Measurements from ENCODE around the gene PRPF8.

The PRPF8 gene

DNA sequence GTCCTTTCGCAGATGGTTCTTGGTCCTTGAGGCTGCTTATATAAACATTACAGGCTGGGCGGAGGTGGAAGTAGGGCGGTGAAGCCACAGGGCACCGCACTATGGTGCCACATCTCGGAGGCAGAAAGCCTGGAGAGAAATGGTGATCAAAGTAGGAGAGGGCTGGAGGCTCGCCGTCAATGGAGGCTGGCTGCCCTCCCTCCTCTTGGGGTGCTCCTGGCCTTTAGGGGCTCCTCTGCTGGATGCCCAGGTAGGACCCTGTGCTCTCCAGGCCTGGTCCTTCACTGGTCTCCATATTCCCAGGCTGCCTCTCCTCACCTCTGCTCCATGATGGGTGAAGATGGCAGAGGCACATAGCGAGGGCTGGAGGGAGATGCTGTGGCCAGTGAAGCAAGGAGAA, 27.6 kb upstream of the PRPF8 start:
- no peak overlapping the region for H3K27ac ChIP-seq (ENCODE audit: low read length)
- H3F3A ChIP-seq (ENCODE audit: insufficient read depth, low read length) = peaks cover 4% of the 10 kb centered on the region
- H4K20me1 ChIP-seq (ENCODE audit: insufficient read depth, low read length) = no peaks in the 10 kb centered on the region
- H3K9me2 ChIP-seq (replicated peaks; ENCODE audit: insufficient read depth, low read length) = no peaks in the 10 kb centered on the region
- no peaks in the 10 kb centered on the region for H3K9me3 ChIP-seq (replicated peaks; ENCODE audit: insufficient read depth, low read length)
- H3K4me1 ChIP-seq (ENCODE audit: low read length) = no peaks in the 10 kb centered on the region
- H3K36me3 ChIP-seq (replicated peaks; ENCODE audit: insufficient read depth, low read length) = no peaks in the 10 kb centered on the region
- TF ChIP-seq EZH2phosphoT487 (IDR thresholded peaks at IDR 0.05; ENCODE audit: low read length) (no peak), EZH2 (optimal IDR thresholded peaks at IDR 0.05; ENCODE audit: low read depth, low read length) (no peak)
- TF ChIP-seq, protein P1, sequence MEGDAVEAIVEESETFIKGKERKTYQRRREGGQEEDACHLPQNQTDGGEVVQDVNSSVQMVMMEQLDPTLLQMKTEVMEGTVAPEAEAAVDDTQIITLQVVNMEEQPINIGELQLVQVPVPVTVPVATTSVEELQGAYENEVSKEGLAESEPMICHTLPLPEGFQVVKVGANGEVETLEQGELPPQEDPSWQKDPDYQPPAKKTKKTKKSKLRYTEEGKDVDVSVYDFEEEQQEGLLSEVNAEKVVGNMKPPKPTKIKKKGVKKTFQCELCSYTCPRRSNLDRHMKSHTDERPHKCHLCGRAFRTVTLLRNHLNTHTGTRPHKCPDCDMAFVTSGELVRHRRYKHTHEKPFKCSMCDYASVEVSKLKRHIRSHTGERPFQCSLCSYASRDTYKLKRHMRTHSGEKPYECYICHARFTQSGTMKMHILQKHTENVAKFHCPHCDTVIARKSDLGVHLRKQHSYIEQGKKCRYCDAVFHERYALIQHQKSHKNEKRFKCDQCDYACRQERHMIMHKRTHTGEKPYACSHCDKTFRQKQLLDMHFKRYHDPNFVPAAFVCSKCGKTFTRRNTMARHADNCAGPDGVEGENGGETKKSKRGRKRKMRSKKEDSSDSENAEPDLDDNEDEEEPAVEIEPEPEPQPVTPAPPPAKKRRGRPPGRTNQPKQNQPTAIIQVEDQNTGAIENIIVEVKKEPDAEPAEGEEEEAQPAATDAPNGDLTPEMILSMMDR (IDR thresholded peaks at IDR 0.05; ENCODE audit: low read length) = no peak
- H3K4me3 ChIP-seq (ENCODE audit: low read length) = no peak overlapping the region
- H3K79me2 ChIP-seq (ENCODE audit: low read length) = 0 out of 2 replicates have a peak, but pooled peaks cover 4% of the 10 kb centered on the region
- H3K9ac ChIP-seq (ENCODE audit: low read length) = no peak overlapping the region
- H3K4me2 ChIP-seq (ENCODE audit: low read depth, low read length) = no peak overlapping the region
- H3K27me3 ChIP-seq (replicated peaks; ENCODE audit: insufficient read depth, low read length) = peaks cover 9% of the 10 kb centered on the region
- no peak overlapping the region for H2AFZ ChIP-seq (ENCODE audit: low read length)
- no peak for DNase-seq

DNA sequence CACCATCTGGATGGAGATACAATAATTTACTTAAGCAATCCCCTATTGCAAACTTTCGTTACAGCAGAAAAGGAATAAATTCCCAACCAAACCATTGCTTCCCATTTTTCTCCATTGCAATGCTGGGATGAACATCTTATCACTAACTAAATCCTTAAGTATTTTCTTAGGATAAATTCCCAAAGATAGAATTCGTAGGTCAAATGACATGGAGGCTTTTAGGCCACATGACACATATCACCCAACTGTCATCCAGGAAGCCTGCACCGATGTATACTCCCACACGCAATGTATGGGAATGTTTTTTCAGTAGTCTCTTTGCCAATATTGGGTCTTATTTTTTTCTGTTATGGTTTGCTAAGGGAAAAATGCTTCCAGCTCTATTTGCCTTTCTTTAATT, 27.1 kb upstream of the PRPF8 start:
- Histone ChIP-seq H3K9me3 (replicated peaks; ENCODE audit: insufficient read depth, low read length) (no peaks in the 10 kb centered on the region), H3K4me3 (ENCODE audit: low read length) (no peak overlapping the region), H3K36me3 (replicated peaks; ENCODE audit: insufficient read depth, low read length) (no peaks in the 10 kb centered on the region), H2AFZ (ENCODE audit: low read length) (no peak overlapping the region), H4K20me1 (ENCODE audit: insufficient read depth, low read length) (no peaks in the 10 kb centered on the region), H3K79me2 (ENCODE audit: low read length) (0 out of 2 replicates have a peak, but pooled peaks cover 4% of the 10 kb centered on the region), H3F3A (ENCODE audit: insufficient read depth, low read length) (peaks cover 3% of the 10 kb centered on the region), H3K27me3 (replicated peaks; ENCODE audit: insufficient read depth, low read length) (peaks cover 11% of the 10 kb centered on the region), H3K4me1 (ENCODE audit: low read length) (no peaks in the 10 kb centered on the region), H3K4me2 (ENCODE audit: low read depth, low read length) (no peak overlapping the region), H3K9me2 (replicated peaks; ENCODE audit: insufficient read depth, low read length) (no peaks in the 10 kb centered on the region), H3K9ac (ENCODE audit: low read length) (no peak overlapping the region), H3K27ac (ENCODE audit: low read length) (no peak overlapping the region)
- DNase-seq = no peak
- no peak for TF ChIP-seq EZH2 (optimal IDR thresholded peaks at IDR 0.05; ENCODE audit: low read depth, low read length)
- no peak for TF ChIP-seq EZH2phosphoT487 (IDR thresholded peaks at IDR 0.05; ENCODE audit: low read length)

DNA sequence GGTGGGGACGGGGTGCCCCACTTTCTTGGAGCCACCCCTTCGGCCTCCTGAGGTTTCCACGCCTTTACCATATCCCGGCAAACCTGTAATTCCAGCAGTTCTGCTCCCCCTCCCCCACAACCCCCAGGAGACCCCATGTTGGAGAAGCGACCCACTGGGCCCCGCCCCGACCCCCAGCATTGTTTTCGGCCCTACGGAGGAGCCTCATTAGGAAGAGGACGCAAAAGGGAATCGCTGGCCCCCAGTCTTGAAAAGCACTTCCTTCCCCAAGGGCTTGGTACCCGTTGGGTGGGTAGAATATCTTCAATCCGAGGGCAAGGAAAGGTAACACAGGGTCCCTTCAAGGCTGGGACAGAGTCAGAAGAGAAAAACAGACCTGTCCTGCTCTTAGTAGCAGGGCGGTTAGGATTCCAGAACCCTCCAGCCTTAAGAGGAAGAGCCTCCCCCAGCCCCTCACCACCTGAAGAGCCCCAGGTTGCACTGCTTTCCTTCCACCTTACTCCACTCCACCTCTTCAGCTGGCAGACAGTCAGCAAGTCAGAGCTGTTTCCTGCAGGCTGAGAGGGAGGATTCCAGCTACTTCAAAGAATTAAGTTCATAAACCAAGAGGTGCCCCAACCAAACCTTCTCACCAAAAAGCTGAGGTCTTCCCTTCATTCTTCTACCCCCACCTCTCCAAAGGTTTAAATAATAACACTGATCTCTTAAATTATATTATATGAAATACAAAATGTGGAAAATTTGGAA, 26.3 kb upstream of the PRPF8 start:
- Histone ChIP-seq H3K9me3 (replicated peaks; ENCODE audit: insufficient read depth, low read length) (no peaks in the 10 kb centered on the region), H3K9me2 (replicated peaks; ENCODE audit: insufficient read depth, low read length) (no peaks in the 10 kb centered on the region), H2AFZ (ENCODE audit: low read length) (no peak overlapping the region), H3K27me3 (replicated peaks; ENCODE audit: insufficient read depth, low read length) (peaks cover 11% of the 10 kb centered on the region), H4K20me1 (ENCODE audit: insufficient read depth, low read length) (no peaks in the 10 kb centered on the region), H3K27ac (ENCODE audit: low read length) (no peak overlapping the region), H3K4me2 (ENCODE audit: low read depth, low read length) (no peak overlapping the region), H3K79me2 (ENCODE audit: low read length) (0 out of 2 replicates have a peak, but pooled peaks cover 4% of the 10 kb centered on the region), H3K4me3 (ENCODE audit: low read length) (no peak overlapping the region), H3K4me1 (ENCODE audit: low read length) (no peaks in the 10 kb centered on the region), H3F3A (ENCODE audit: insufficient read depth, low read length) (no peaks in the 10 kb centered on the region), H3K36me3 (replicated peaks; ENCODE audit: insufficient read depth, low read length) (no peaks in the 10 kb centered on the region), H3K9ac (ENCODE audit: low read length) (no peak overlapping the region)
- no peak for DNase-seq
- TF ChIP-seq, protein P1 (IDR thresholded peaks at IDR 0.05; ENCODE audit: low read length) = no peak
- TF ChIP-seq EZH2phosphoT487 (IDR thresholded peaks at IDR 0.05; ENCODE audit: low read length) (no peak), EZH2 (optimal IDR thresholded peaks at IDR 0.05; ENCODE audit: low read depth, low read length) (no peak)

Measured in MM.1S (cell line).